K562 (cell line): ENCODE measurements around the gene OR2Z1. TPM values are rescaled to one million over a fixed set of nuclear protein-coding genes. Genes with fewer than 3 reads are reported as not detected.

ENCODE experiments used
- ASH1L ChIP-seq: fragments of 450-650 bp; IDR thresholded peaks from 2 replicates; pipeline ENCODE4 v1.6.1; 2018; ENCODE audit warnings: borderline replicate concordance, mild to moderate bottlenecking, low read depth; ENCODE audit not compliant: partially characterized antibody
- BACH1 ChIP-seq: fragments of 200-800 bp; sonication (Bioruptor generic); IDR thresholded peaks from 2 replicates; pipeline ENCODE4 v1.6.1; 2016; ENCODE audit warnings: missing genetic modification characterization, missing compliant biosample characterization
- BCOR ChIP-seq: fragments of 450-650 bp; IDR thresholded peaks from 2 replicates; pipeline ENCODE4 v1.6.1; 2016
- CHD2 ChIP-seq: IDR thresholded peaks from 2 replicates; pipeline ENCODE4 v1.6.1; 2011; ENCODE audit warnings: low read depth, low read length
- E2F3 ChIP-seq: fragments of 250-450 bp; sonication (Bioruptor Pico); IDR thresholded peaks from 2 replicates; pipeline ENCODE4 v1.4.0; 2020; ENCODE audit warnings: mild to moderate bottlenecking
- HEY1 ChIP-seq: fragments of 250-450 bp; sonication (Bioruptor Pico); IDR thresholded peaks from 2 replicates; pipeline ENCODE4 v1.5.0; 2020; ENCODE audit warnings: mild to moderate bottlenecking, moderate library complexity, borderline replicate concordance
- MAFG ChIP-seq: fragments of 450-650 bp; conservative IDR thresholded peaks from 2 replicates; pipeline ENCODE4 v1.6.1; 2016; ENCODE audit warnings: missing genetic modification characterization, missing compliant biosample characterization
- MCM2 ChIP-seq: fragments of 450-650 bp; IDR thresholded peaks from 2 replicates; pipeline ENCODE4 v1.6.1; 2017; ENCODE audit warnings: low read depth, mild to moderate bottlenecking
- MEIS2 ChIP-seq: fragments of 450-650 bp; IDR thresholded peaks from 2 replicates; pipeline ENCODE4 v1.6.1; 2014; ENCODE audit warnings: mild to moderate bottlenecking; ENCODE audit not compliant: partially characterized antibody
- NFATC3 ChIP-seq: fragments of 450-650 bp; IDR thresholded peaks from 2 replicates; pipeline ENCODE4 v1.6.1; 2017; ENCODE audit warnings: mild to moderate bottlenecking
- RNF2 ChIP-seq: sonication (generic); IDR thresholded peaks from 2 replicates; pipeline ENCODE4 v1.6.1; 2016
- TRIM28 ChIP-seq: fragments of 450-650 bp; IDR thresholded peaks from 2 replicates; pipeline ENCODE4 v1.6.1; 2017
- YY1 ChIP-seq, 3 experiments: IDR thresholded peaks; 2 replicates each; pipeline ENCODE4 v1.6.1; 2011; ENCODE audit warnings: low read length in 2 of 3, mild to moderate bottlenecking in 2 of 3, moderate library complexity in 2 of 3, borderline replicate concordance in 1 of 3, control low read depth in 1 of 3, low read depth in 1 of 3; ENCODE audit not compliant: insufficient read depth in 3 of 3, insufficient replicate concordance in 2 of 3, control insufficient read depth in 1 of 3, insufficient read length in 1 of 3; ENCODE audit errors: extremely low read depth in 1 of 3
- ZNF165 ChIP-seq: fragments of 250-450 bp; sonication (Bioruptor Pico); IDR thresholded peaks from 2 replicates; pipeline ENCODE4 v1.4.0; 2020; ENCODE audit warnings: borderline replicate concordance
- ZNF282 ChIP-seq: sonication (generic); formaldehyde crosslinking; IDR thresholded peaks from 2 replicates; pipeline ENCODE4 v1.8.1; 2023; ENCODE audit warnings: missing genetic modification reagents
- ZNF316 ChIP-seq: fragments of 450-650 bp; IDR thresholded peaks from 2 replicates; pipeline ENCODE4 v1.6.1; 2016
- ZNF583 ChIP-seq: fragments of 250-450 bp; sonication (Bioruptor Pico); IDR thresholded peaks from 2 replicates; pipeline ENCODE4 v1.4.0; 2020
- ZNF644 ChIP-seq: fragments of 200-800 bp; sonication (Bioruptor generic); IDR thresholded peaks from 2 replicates; pipeline ENCODE4 v1.6.1; 2016; ENCODE audit warnings: low read depth, missing genetic modification characterization, missing compliant biosample characterization
- polyA plus RNA-seq, 8 experiments: library from polyadenylated mRNA; depleted of rRNA in 4 of 8; stranded (reverse) in 5 of 8; unstranded in 3 of 8; fragments of >200 nt; fragmentation: Nextera tagmentation in 2 of 8; fragmentation: Illumina TruSeq in 1 of 8; extraction: Ambion mirVana in 2 of 8; extraction: Trizol in 1 of 8; gene quantifications; 2 replicates each; pipeline versions ENCODE4 v1.2.1 to v1.2.3, GENCODE V29; 2011 to 2014; ENCODE audit warnings: inconsistent platforms in 1 of 8, missing spikeins in 1 of 8
- total RNA-seq, 7 experiments: library from RNA; depleted of rRNA in 6 of 7; stranded (reverse); fragments of >200 nt in 6 of 7; fragmentation: Illumina TruSeq in 2 of 7; extraction: Trizol in 2 of 7; gene quantifications; 2 replicates each; pipeline versions ENCODE4 v1.2.1 to v1.2.3, GENCODE V29; 2011 to 2021; ENCODE audit warnings: low replicate concordance in 1 of 7
- TF ChIP-seq, protein P1 (sequence below): fragments of 450-650 bp; formaldehyde crosslinking; conservative IDR thresholded peaks from 2 replicates; pipeline ENCODE4 v1.4.0; 2022; ENCODE audit warnings: mild to moderate bottlenecking, missing genetic modification characterization
- TF ChIP-seq, protein P2 (sequence below): IDR thresholded peaks from 3 replicates; pipeline ENCODE4 v1.6.1; 2011; ENCODE audit warnings: borderline replicate concordance, mild to moderate bottlenecking, moderate library complexity; ENCODE audit not compliant: insufficient read length; ENCODE audit errors: extremely low read depth
- TF ChIP-seq, protein P3 (sequence below): fragments of 250-450 bp; sonication (Bioruptor Pico); IDR thresholded peaks from 2 replicates; pipeline ENCODE4 v1.9.0; 2021; ENCODE audit warnings: mild to moderate bottlenecking, inconsistent platforms
- TF ChIP-seq, protein P4 (sequence below): fragments of 250-450 bp; sonication (Bioruptor Pico); IDR thresholded peaks from 2 replicates; pipeline ENCODE4 v1.5.0; 2021; ENCODE audit warnings: mild to moderate bottlenecking, borderline replicate concordance

The OR2Z1 gene
- total and polyA plus RNA-seq, 9 of the 15 experiments (the other 6 are each of a cell fraction or from before 2014, with no cell fraction given): 0.13 TPM; not detected in 8

DNA sequence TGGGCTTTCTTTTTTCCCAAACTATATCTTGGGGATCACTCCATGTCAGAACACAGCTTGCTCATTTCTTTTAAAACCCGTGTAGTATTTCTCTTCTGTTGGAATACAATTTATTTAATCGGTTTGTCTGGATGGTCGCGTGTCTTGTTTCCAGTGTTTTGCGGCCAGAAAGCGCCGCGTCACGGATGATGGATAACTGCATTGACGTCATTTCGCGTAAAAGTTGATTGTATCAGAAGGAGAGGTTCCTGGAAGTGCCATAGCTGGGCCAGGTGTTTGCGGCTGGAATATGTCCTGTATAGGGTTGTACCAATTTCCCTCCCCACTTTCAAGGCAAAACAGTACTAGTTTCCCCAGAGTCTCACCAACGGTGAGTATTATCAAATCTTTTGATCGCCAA lies 32.5 kb upstream of the OR2Z1 start (continued):
- no peak for TF ChIP-seq NFATC3
- no peak for TF ChIP-seq ZNF165 (CRISPR knock-in tag)
- TF ChIP-seq CHD2: no peak
- TF ChIP-seq ASH1L: no peak
- TF ChIP-seq, protein P1, sequence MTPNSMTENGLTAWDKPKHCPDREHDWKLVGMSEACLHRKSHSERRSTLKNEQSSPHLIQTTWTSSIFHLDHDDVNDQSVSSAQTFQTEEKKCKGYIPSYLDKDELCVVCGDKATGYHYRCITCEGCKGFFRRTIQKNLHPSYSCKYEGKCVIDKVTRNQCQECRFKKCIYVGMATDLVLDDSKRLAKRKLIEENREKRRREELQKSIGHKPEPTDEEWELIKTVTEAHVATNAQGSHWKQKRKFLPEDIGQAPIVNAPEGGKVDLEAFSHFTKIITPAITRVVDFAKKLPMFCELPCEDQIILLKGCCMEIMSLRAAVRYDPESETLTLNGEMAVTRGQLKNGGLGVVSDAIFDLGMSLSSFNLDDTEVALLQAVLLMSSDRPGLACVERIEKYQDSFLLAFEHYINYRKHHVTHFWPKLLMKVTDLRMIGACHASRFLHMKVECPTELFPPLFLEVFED (CRISPR knock-in tag): no peak
- no peak for TF ChIP-seq ZNF583 (CRISPR knock-in tag)
- peak; percentile 48; the same call in 1 of the 2 replicates for TF ChIP-seq RNF2
- TF ChIP-seq, protein P2, sequence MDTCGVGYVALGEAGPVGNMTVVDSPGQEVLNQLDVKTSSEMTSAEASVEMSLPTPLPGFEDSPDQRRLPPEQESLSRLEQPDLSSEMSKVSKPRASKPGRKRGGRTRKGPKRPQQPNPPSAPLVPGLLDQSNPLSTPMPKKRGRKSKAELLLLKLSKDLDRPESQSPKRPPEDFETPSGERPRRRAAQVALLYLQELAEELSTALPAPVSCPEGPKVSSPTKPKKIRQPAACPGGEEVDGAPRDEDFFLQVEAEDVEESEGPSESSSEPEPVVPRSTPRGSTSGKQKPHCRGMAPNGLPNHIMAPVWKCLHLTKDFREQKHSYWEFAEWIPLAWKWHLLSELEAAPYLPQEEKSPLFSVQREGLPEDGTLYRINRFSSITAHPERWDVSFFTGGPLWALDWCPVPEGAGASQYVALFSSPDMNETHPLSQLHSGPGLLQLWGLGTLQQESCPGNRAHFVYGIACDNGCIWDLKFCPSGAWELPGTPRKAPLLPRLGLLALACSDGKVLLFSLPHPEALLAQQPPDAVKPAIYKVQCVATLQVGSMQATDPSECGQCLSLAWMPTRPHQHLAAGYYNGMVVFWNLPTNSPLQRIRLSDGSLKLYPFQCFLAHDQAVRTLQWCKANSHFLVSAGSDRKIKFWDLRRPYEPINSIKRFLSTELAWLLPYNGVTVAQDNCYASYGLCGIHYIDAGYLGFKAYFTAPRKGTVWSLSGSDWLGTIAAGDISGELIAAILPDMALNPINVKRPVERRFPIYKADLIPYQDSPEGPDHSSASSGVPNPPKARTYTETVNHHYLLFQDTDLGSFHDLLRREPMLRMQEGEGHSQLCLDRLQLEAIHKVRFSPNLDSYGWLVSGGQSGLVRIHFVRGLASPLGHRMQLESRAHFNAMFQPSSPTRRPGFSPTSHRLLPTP: no peak
- no peak for TF ChIP-seq HEY1 (CRISPR knock-in tag)
- TF ChIP-seq MAFG (tag): peak; percentile 34; the same call in 1 of the 2 replicates
- no peak for TF ChIP-seq ZNF282
- no peak for TF ChIP-seq TRIM28
- TF ChIP-seq, protein P3, sequence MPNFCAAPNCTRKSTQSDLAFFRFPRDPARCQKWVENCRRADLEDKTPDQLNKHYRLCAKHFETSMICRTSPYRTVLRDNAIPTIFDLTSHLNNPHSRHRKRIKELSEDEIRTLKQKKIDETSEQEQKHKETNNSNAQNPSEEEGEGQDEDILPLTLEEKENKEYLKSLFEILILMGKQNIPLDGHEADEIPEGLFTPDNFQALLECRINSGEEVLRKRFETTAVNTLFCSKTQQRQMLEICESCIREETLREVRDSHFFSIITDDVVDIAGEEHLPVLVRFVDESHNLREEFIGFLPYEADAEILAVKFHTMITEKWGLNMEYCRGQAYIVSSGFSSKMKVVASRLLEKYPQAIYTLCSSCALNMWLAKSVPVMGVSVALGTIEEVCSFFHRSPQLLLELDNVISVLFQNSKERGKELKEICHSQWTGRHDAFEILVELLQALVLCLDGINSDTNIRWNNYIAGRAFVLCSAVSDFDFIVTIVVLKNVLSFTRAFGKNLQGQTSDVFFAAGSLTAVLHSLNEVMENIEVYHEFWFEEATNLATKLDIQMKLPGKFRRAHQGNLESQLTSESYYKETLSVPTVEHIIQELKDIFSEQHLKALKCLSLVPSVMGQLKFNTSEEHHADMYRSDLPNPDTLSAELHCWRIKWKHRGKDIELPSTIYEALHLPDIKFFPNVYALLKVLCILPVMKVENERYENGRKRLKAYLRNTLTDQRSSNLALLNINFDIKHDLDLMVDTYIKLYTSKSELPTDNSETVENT (CRISPR knock-in tag): no peak
- TF ChIP-seq MCM2: no peak
- TF ChIP-seq ZNF644 (tag): no peak
- TF ChIP-seq YY1 (IDR thresholded peaks at IDR 0.05; ENCODE audit: borderline replicate concordance in 1 of 3, control insufficient read depth in 1 of 3, extremely low read depth in 1 of 3, insufficient read depth in 3 of 3, insufficient read length in 1 of 3, insufficient replicate concordance in 2 of 3, low read depth in 1 of 3, low read length in 2 of 3): no peak
- TF ChIP-seq, protein P4, sequence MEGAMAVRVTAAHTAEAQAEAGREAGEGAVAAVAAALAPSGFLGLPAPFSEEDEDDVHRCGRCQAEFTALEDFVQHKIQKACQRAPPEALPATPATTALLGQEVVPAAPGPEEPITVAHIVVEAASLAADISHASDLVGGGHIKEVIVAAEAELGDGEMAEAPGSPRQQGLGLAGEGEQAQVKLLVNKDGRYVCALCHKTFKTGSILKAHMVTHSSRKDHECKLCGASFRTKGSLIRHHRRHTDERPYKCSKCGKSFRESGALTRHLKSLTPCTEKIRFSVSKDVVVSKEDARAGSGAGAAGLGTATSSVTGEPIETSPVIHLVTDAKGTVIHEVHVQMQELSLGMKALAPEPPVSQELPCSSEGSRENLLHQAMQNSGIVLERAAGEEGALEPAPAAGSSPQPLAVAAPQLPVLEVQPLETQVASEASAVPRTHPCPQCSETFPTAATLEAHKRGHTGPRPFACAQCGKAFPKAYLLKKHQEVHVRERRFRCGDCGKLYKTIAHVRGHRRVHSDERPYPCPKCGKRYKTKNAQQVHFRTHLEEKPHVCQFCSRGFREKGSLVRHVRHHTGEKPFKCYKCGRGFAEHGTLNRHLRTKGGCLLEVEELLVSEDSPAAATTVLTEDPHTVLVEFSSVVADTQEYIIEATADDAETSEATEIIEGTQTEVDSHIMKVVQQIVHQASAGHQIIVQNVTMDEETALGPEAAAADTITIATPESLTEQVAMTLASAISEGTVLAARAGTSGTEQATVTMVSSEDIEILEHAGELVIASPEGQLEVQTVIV (CRISPR knock-in tag): no peak
- TF ChIP-seq MEIS2: peak; percentile 91
- no peak for TF ChIP-seq BCOR
- peak; percentile 74; the same call in 1 of the 2 replicates for TF ChIP-seq BACH1 (tag)
- no peak for TF ChIP-seq ZNF316
- TF ChIP-seq E2F3 (CRISPR knock-in tag): no peak
